Trophoblast cell (in vitro differentiated cells and primary cell): ENCODE measurements around the gene COL5A1.

ENCODE experiments used
- DNase-seq, 2 donors: peaks; one replicate each; pipeline ENCODE4 v3.0.0-alpha.2; 2016
- H2AFZ ChIP-seq: 2 replicates; pipeline ENCODE4 v1.6.1; 2013; ENCODE audit warnings: low read length, moderate library complexity, mild to moderate bottlenecking; ENCODE audit not compliant: insufficient read depth, poor library complexity
- H2AK5ac ChIP-seq: 2 replicates; pipeline ENCODE4 v1.6.1; 2013; ENCODE audit warnings: mild to moderate bottlenecking, low read length
- H2BK120ac ChIP-seq: 2 replicates; pipeline ENCODE4 v1.6.1; 2013; ENCODE audit warnings: low read length, mild to moderate bottlenecking, moderate library complexity; ENCODE audit not compliant: insufficient read depth, poor library complexity
- H2BK12ac ChIP-seq: 2 replicates; pipeline ENCODE4 v1.6.1; 2013; ENCODE audit warnings: mild to moderate bottlenecking, low read length, moderate library complexity
- H2BK5ac ChIP-seq: 2 replicates; pipeline ENCODE4 v1.6.1; 2013; ENCODE audit warnings: low read length, low read depth, moderate library complexity, mild to moderate bottlenecking; ENCODE audit not compliant: poor library complexity
- H3K14ac ChIP-seq: 2 replicates; pipeline ENCODE4 v1.6.1; 2013; ENCODE audit warnings: mild to moderate bottlenecking, low read length
- H3K18ac ChIP-seq: 2 replicates; pipeline ENCODE4 v1.6.1; 2013; ENCODE audit warnings: mild to moderate bottlenecking, low read length
- H3K23ac ChIP-seq: 2 replicates; pipeline ENCODE4 v1.6.1; 2013; ENCODE audit warnings: low read length
- H3K27ac ChIP-seq: 2 replicates; pipeline ENCODE4 v1.5.1; 2013; ENCODE audit warnings: low read depth, mild to moderate bottlenecking, inconsistent platforms, low read length, moderate library complexity
- H3K27me3 ChIP-seq: 2 replicates; pipeline ENCODE4 v1.6.1; 2013; ENCODE audit warnings: inconsistent platforms, mild to moderate bottlenecking, low read length, moderate library complexity; ENCODE audit not compliant: insufficient read depth
- H3K36me3 ChIP-seq, 2 experiments: 1 replicate in 1 of 2; 2 replicates in 1 of 2; pipeline ENCODE4 v1.6.1; 2013; ENCODE audit warnings: low read length in 2 of 2, mild to moderate bottlenecking in 2 of 2, moderate library complexity in 1 of 2; ENCODE audit not compliant: insufficient read depth in 2 of 2, control insufficient read depth in 1 of 2
- H3K4ac ChIP-seq: 2 replicates; pipeline ENCODE4 v1.6.1; 2013; ENCODE audit warnings: low read depth, mild to moderate bottlenecking, low read length, moderate library complexity
- H3K4me1 ChIP-seq, 2 experiments: 1 replicate in 1 of 2; 2 replicates in 1 of 2; pipeline ENCODE4 v1.6.1; 2013; ENCODE audit warnings: low read length in 2 of 2, mild to moderate bottlenecking in 2 of 2, moderate library complexity in 1 of 2; ENCODE audit not compliant: insufficient read depth in 2 of 2, control insufficient read depth in 1 of 2
- H3K4me2 ChIP-seq: 2 replicates; pipeline ENCODE4 v1.6.1; 2013; ENCODE audit warnings: inconsistent platforms, mild to moderate bottlenecking, low read length, moderate library complexity
- H3K4me3 ChIP-seq: 2 replicates; pipeline ENCODE4 v1.5.1; 2013; ENCODE audit warnings: mild to moderate bottlenecking, low read depth, low read length, inconsistent platforms
- H3K79me1 ChIP-seq: one replicate; pipeline ENCODE4 v1.6.1; 2013; ENCODE audit warnings: low read length
- H3K79me2 ChIP-seq: 2 replicates; pipeline ENCODE4 v1.6.1; 2013; ENCODE audit warnings: low read length, mild to moderate bottlenecking; ENCODE audit not compliant: control insufficient read depth, insufficient read depth, poor library complexity
- H3K9ac ChIP-seq: 2 replicates; pipeline ENCODE4 v1.6.1; 2013; ENCODE audit warnings: mild to moderate bottlenecking, low read length
- H3K9me3 ChIP-seq: 2 replicates; pipeline ENCODE4 v1.6.1; 2013; ENCODE audit warnings: low read depth, mild to moderate bottlenecking, control low read depth, inconsistent platforms, low read length; ENCODE audit not compliant: insufficient read depth
- H4K12ac ChIP-seq: 2 replicates; pipeline ENCODE4 v1.6.1; 2013; ENCODE audit warnings: low read depth, mild to moderate bottlenecking, low read length, moderate library complexity
- H4K8ac ChIP-seq: 2 replicates; pipeline ENCODE4 v1.6.1; 2013; ENCODE audit warnings: low read depth, mild to moderate bottlenecking, low read length, moderate library complexity
- H4K91ac ChIP-seq: one replicate; pipeline ENCODE4 v1.6.1; 2013; ENCODE audit warnings: low read depth, mild to moderate bottlenecking, low read length, moderate library complexity
- WGBS: extraction: QIAGEN DNeasy Blood & Tissue Kit; methylation state at CpG from one replicate; pipeline ENCODE4 v1.1.7; 2013; ENCODE audit warnings: missing lambda C conversion rate; ENCODE audit not compliant: insufficient read length, insufficient coverage; ENCODE audit errors: extremely low coverage; 5-methylcytosine and 5-hydroxymethylcytosine counted together

The COL5A1 gene

DNA sequence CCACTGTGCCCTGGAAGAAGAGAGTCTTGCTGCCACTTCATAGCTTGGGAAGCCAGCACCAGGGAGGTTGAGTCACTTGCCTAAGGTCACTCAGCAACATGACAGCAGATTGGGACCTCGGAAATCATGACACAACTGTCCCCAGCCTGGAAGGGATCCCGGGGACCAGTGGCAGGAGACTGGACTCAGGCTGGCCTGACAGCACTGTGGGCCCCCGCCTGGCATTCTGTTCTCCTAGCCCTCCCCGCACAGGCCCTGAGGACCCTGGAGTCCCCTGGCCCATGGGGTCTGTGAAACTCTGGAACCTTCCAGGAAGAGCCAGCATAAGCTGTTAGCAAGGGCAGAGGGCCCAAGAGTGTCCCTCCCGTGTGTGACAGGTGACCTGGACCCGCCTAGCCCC, 64.9 kb downstream of the COL5A1 start:
- Histone ChIP-seq H3K27ac (no peak overlapping the region), H2BK5ac (no peak overlapping the region), H3K18ac (peak overlapping the region; percentile 56), H3K14ac (no peak overlapping the region), H3K23ac (no peak overlapping the region), H4K8ac (no peak overlapping the region), H2AFZ (no peak overlapping the region), H3K9me3 (no peaks in the 10 kb centered on the region), H4K91ac (no peak overlapping the region), H3K36me3 (peaks cover 90% of the 10 kb centered on the region in 2 experiments), H3K9ac (no peak overlapping the region), H3K4ac (no peak overlapping the region), H3K4me2 (no peak overlapping the region), H2BK12ac (no peak overlapping the region), H3K79me1 (peaks cover 5% of the 10 kb centered on the region), H3K4me3 (no peak overlapping the region), H2BK120ac (no peak overlapping the region), H4K12ac (peak overlapping the region; percentile 22), H3K79me2 (peaks cover 2% of the 10 kb centered on the region), H3K4me1 (peaks cover 2 to 5% of the 10 kb centered on the region in 2 experiments), H3K27me3 (no peaks in the 10 kb centered on the region), H2AK5ac (no peak overlapping the region)
- no CpG with 5 or more reads among the region's 6 CpGs for WGBS
- DNase-seq: no peak

DNA sequence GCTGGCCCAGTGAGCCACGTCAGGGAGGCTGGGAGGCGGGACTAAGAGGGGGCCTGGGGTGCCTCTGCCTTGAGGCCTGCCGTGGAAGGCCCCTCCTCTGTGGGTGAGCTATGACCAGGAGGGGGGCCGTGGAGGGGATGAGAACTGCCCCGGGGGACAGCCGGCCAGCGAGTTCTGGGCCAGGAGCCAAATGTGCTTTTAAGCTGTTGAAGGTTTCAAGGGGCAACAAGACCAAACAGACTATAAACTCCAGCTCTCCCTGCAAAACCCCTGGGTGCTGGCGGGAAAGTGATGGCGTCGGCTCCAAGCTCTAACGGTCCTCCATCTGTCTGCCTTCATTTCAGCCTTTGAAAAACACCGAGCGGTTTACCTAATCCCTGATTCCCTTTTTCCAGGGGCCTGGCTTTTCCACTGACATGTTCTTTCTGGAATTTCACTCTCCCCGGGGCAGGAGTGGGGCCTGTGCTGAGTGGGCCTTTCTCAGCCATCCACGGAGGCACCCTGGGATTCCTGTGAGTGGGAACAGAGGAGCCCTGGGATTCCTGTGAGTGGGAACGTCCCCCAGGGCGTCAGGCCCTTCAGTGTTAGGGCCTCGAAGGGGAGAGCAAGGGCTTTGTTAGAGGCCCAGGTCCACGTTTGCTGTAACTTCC, 65.6 kb downstream of the COL5A1 start:
- H3K79me1 ChIP-seq: peaks cover 5% of the 10 kb centered on the region
- no peak overlapping the region for H3K4me2 ChIP-seq
- no peak overlapping the region for H2BK5ac ChIP-seq
- no peak overlapping the region for H3K9ac ChIP-seq
- peaks cover 1% of the 10 kb centered on the region for H3K9me3 ChIP-seq
- H2AK5ac ChIP-seq: no peak overlapping the region
- peaks cover 86% of the 10 kb centered on the region in 2 experiments for H3K36me3 ChIP-seq
- WGBS: no CpG with 5 or more reads among the region's 19 CpGs
- no peak overlapping the region for H3K14ac ChIP-seq
- peaks cover 2% of the 10 kb centered on the region for H3K79me2 ChIP-seq
- DNase-seq: no peak
- H4K91ac ChIP-seq: no peak overlapping the region
- no peak overlapping the region for H3K4me3 ChIP-seq
- peak overlapping the region; percentile 6 for H3K27ac ChIP-seq
- peak overlapping the region; percentile 22 for H4K12ac ChIP-seq
- H3K27me3 ChIP-seq: no peaks in the 10 kb centered on the region
- H4K8ac ChIP-seq: peak overlapping the region; percentile 18
- no peak overlapping the region for H3K4ac ChIP-seq
- peaks cover 2 to 5% of the 10 kb centered on the region in 2 experiments for H3K4me1 ChIP-seq
- peak overlapping the region; percentile 56 for H3K18ac ChIP-seq
- H2BK12ac ChIP-seq: no peak overlapping the region
- H2BK120ac ChIP-seq: no peak overlapping the region
- no peak overlapping the region for H2AFZ ChIP-seq
- no peak overlapping the region for H3K23ac ChIP-seq

GRCh38 chr9:134707731-134708671, 66.4 kb downstream of the COL5A1 start:
- no peak overlapping the region for H4K8ac ChIP-seq
- H3K79me1 ChIP-seq: peaks cover 5% of the 10 kb centered on the region
- no CpG with 5 or more reads among the region's 32 CpGs for WGBS

GRCh38 chr9:134708672-134709038, 67.1 kb downstream of the COL5A1 start:
- H2AFZ ChIP-seq: no peak overlapping the region
- DNase-seq: no peak
- H3K4ac ChIP-seq: no peak overlapping the region
- no peak overlapping the region for H2AK5ac ChIP-seq
- no peak overlapping the region for H3K9ac ChIP-seq
- H3K79me1 ChIP-seq: peaks cover 5% of the 10 kb centered on the region
- peaks cover 85% of the 10 kb centered on the region in 2 experiments for H3K36me3 ChIP-seq
- H4K91ac ChIP-seq: no peak overlapping the region
- H3K4me2 ChIP-seq: no peak overlapping the region
- peaks cover 2 to 5% of the 10 kb centered on the region in 2 experiments for H3K4me1 ChIP-seq
- H3K4me3 ChIP-seq: no peak overlapping the region
- no peak overlapping the region for H3K18ac ChIP-seq
- H3K27me3 ChIP-seq: no peaks in the 10 kb centered on the region
- no CpG with 5 or more reads among the region's 11 CpGs for WGBS
- no peak overlapping the region for H3K23ac ChIP-seq
- H2BK5ac ChIP-seq: no peak overlapping the region
- no peak overlapping the region for H3K27ac ChIP-seq
- peaks cover 2% of the 10 kb centered on the region for H3K79me2 ChIP-seq
- H4K8ac ChIP-seq: no peak overlapping the region
- peaks cover 8% of the 10 kb centered on the region for H3K9me3 ChIP-seq
- H2BK120ac ChIP-seq: no peak overlapping the region
- no peak overlapping the region for H4K12ac ChIP-seq
- H3K14ac ChIP-seq: no peak overlapping the region
- H2BK12ac ChIP-seq: no peak overlapping the region

More at GRCh38 chr9:134707731-134708671, 66.4 kb downstream of the COL5A1 start:
- Histone ChIP-seq H4K91ac (no peak overlapping the region), H3K27me3 (no peaks in the 10 kb centered on the region), H3K27ac (peak overlapping the region; percentile 6), H4K12ac (no peak overlapping the region), H2BK120ac (no peak overlapping the region), H3K14ac (no peak overlapping the region), H3K4me2 (no peak overlapping the region), H2BK5ac (no peak overlapping the region), H2AFZ (no peak overlapping the region), H2BK12ac (no peak overlapping the region), H3K23ac (no peak overlapping the region), H3K18ac (peak overlapping the region; percentile 25), H3K79me2 (peaks cover 2% of the 10 kb centered on the region), H3K4ac (no peak overlapping the region), H3K9me3 (peaks cover 4% of the 10 kb centered on the region), H3K9ac (no peak overlapping the region), H2AK5ac (no peak overlapping the region), H3K4me3 (no peak overlapping the region), H3K4me1 (peaks cover 2 to 5% of the 10 kb centered on the region in 2 experiments), H3K36me3 (peaks cover 83 to 84% of the 10 kb centered on the region in 2 experiments)
- peak; percentile 14 to 26 for DNase-seq
